B cell (primary cell): ENCODE measurements around the gene IGLL5. TPM values are rescaled to one million over a fixed set of nuclear protein-coding genes. Genes with fewer than 3 reads are reported as not detected.

Experiments
- ATAC-seq: fragments of 200-7000 bp; cut with Tn5 transposase; one replicate; pipeline ENCODE4 v1.10.0; 2021; ENCODE audit warnings: low read depth, mild to moderate bottlenecking, moderate number of reproducible peaks, moderate library complexity
- CTCF ChIA-PET: fragments of 350-600 bp; sonication (Branson Sonifier 250); formaldehyde crosslinking; loops from one replicate; lab custom pipeline; 2021; ENCODE audit warnings: antibody characterized with exemption, inconsistent platforms; lab: Charles Lee
- POLR2A ChIA-PET: fragments of 350-600 bp; sonication (Branson Sonifier 250); formaldehyde crosslinking; loops from one replicate; lab custom pipeline; 2021; ENCODE audit warnings: antibody characterized with exemption; lab: Charles Lee
- DNase-seq: peaks from one replicate; pipeline ENCODE4 v3.0.0; 2013
- H2AFZ ChIP-seq: 2 replicates; pipeline ENCODE4 v1.6.1; 2012; ENCODE audit warnings: mild to moderate bottlenecking, low read depth, low read length; ENCODE audit not compliant: insufficient read depth, poor library complexity, severe bottlenecking
- H3K27ac ChIP-seq, 2 donors: 1 replicate in 1 of 2; 2 replicates in 1 of 2; pipeline ENCODE4 v1.5.1; 2012 to 2013; ENCODE audit warnings: low read length in 2 of 2, mild to moderate bottlenecking in 2 of 2, moderate library complexity in 1 of 2
- H3K27me3 ChIP-seq, 4 experiments: fragments of 200-600 bp in 1 of 4; sonication (generic) in 1 of 4; replicated peaks in 1 of 4; 1 replicate in 2 of 4; 2 replicates in 2 of 4; pipeline versions ENCODE4 v1.6.1 to v1.7.0; 2013 to 2016; ENCODE audit warnings: low read length in 3 of 4, mild to moderate bottlenecking in 2 of 4, mixed read lengths in 1 of 4, moderate library complexity in 1 of 4; ENCODE audit not compliant: insufficient read depth in 4 of 4, control insufficient read depth in 3 of 4; ENCODE audit errors: control extremely low read depth in 1 of 4
- H3K36me3 ChIP-seq, 2 experiments: replicated peaks in 1 of 2; 1 replicate in 1 of 2; 2 replicates in 1 of 2; pipeline versions ENCODE4 v1.6.1 to v1.7.1; 2013; ENCODE audit warnings: low read length in 1 of 2; ENCODE audit not compliant: insufficient read depth in 2 of 2, control insufficient read depth in 1 of 2; ENCODE audit errors: control extremely low read depth in 1 of 2, extremely low read depth in 1 of 2
- H3K4me1 ChIP-seq, 2 donors: fragments of 200-600 bp in 1 of 2; sonication (generic) in 1 of 2; 1 replicate in 1 of 2; 2 replicates in 1 of 2; pipeline versions ENCODE4 v1.5.1 to v1.6.1; 2013 to 2017; ENCODE audit warnings: low read length in 2 of 2; ENCODE audit not compliant: control insufficient read depth in 2 of 2, insufficient read depth in 2 of 2
- H3K4me2 ChIP-seq: replicated peaks from 2 replicates; pipeline ENCODE3; 2012; ENCODE audit warnings: mild to moderate bottlenecking, low read depth, low read length; ENCODE audit not compliant: poor library complexity, severe bottlenecking
- H3K4me3 ChIP-seq, 5 experiments: fragments of 200-600 bp in 1 of 5; sonication (generic) in 1 of 5; 1 replicate in 3 of 5; 2 replicates in 2 of 5; pipeline versions ENCODE4 v1.5.1 to v1.7.0; 2011 to 2016; ENCODE audit warnings: low read length in 4 of 5, mild to moderate bottlenecking in 4 of 5, low read depth in 2 of 5, control low read depth in 1 of 5, moderate library complexity in 1 of 5; ENCODE audit not compliant: insufficient read depth in 1 of 5; ENCODE audit errors: control extremely low read depth in 1 of 5, extremely low read depth in 1 of 5
- H3K79me2 ChIP-seq: fragments of 200-600 bp; sonication (generic); one replicate; pipeline ENCODE4 v1.6.0; 2016; ENCODE audit warnings: low read length; ENCODE audit not compliant: control insufficient read depth, insufficient read depth
- H3K9ac ChIP-seq: fragments of 200-600 bp; sonication (generic); 2 replicates; pipeline ENCODE4 v1.6.1; 2017; ENCODE audit warnings: mild to moderate bottlenecking, low read length, moderate library complexity
- H3K9me3 ChIP-seq, 3 donors: one replicate each; pipeline versions ENCODE4 v1.6.1 to v1.7.1; 2013; ENCODE audit warnings: low read length in 2 of 3; ENCODE audit not compliant: control insufficient read depth in 2 of 3, insufficient read depth in 1 of 3; ENCODE audit errors: control extremely low read depth in 1 of 3
- H4K20me1 ChIP-seq: 2 replicates; pipeline ENCODE4 v1.6.0; 2012; ENCODE audit warnings: mild to moderate bottlenecking, low read length; ENCODE audit not compliant: insufficient read depth, control insufficient read depth, poor library complexity, severe bottlenecking
- H3K27ac Mint-ChIP-seq: one replicate; pipeline ENCODE4 v1.8.0; 2021; ENCODE audit warnings: mixed read lengths
- H3K27me3 Mint-ChIP-seq: one replicate; pipeline ENCODE4 v1.8.0; 2021; ENCODE audit warnings: mixed read lengths
- H3K4me1 Mint-ChIP-seq: one replicate; pipeline ENCODE4 v1.8.0; 2021; ENCODE audit warnings: mixed read lengths
- H3K4me3 Mint-ChIP-seq: one replicate; pipeline ENCODE4 v1.8.0; 2021; ENCODE audit warnings: mixed read lengths
- H3K9me3 Mint-ChIP-seq: one replicate; pipeline ENCODE4 v1.8.0; 2022; ENCODE audit warnings: mixed read lengths; ENCODE audit not compliant: insufficient read depth
- EZH2 ChIP-seq: IDR thresholded peaks from 2 replicates; pipeline ENCODE4 v1.6.1; 2012; ENCODE audit warnings: borderline replicate concordance, low read depth, mild to moderate bottlenecking, moderate library complexity, low read length; ENCODE audit not compliant: insufficient read depth, poor library complexity, severe bottlenecking
- WGBS: methylation state at CpG from one replicate; pipeline ENCODE4 v1.1.5; 2013; ENCODE audit warnings: missing lambda C conversion rate; ENCODE audit not compliant: insufficient coverage; 5-methylcytosine and 5-hydroxymethylcytosine counted together
- intact Hi-C: fragments of 100-400 bp; cut with micrococcal nuclease; formaldehyde crosslinking; loops from one replicate; pipeline ENCODE4 v1.10.0; 2022
- polyA plus RNA-seq: library from polyadenylated mRNA; depleted of rRNA; stranded (reverse); fragments of >200 nt; gene quantifications from 2 replicates; pipeline ENCODE4 v1.2.3, GENCODE V29; 2012
- total RNA-seq, 2 donors: library from RNA; stranded (reverse); fragments of 120-200 nt in 1 of 2; gene quantifications; 1 replicate in 1 of 2; 2 replicates in 1 of 2; pipeline versions ENCODE4 v1.2.3 to v1.2.4, GENCODE V29; 2013 to 2022
- TF ChIP-seq, protein P1 (sequence below): fragments of 200-600 bp; IDR thresholded peaks from one replicate; pipeline ENCODE4 v1.8.0; 2022; ENCODE audit warnings: antibody characterized with exemption, mild to moderate bottlenecking

Gene IGLL5
- total and polyA plus RNA-seq, 2 donors (not counting 1 experiment from before 2014, with no cell fraction given): 39.8 to 365 TPM

DNA sequence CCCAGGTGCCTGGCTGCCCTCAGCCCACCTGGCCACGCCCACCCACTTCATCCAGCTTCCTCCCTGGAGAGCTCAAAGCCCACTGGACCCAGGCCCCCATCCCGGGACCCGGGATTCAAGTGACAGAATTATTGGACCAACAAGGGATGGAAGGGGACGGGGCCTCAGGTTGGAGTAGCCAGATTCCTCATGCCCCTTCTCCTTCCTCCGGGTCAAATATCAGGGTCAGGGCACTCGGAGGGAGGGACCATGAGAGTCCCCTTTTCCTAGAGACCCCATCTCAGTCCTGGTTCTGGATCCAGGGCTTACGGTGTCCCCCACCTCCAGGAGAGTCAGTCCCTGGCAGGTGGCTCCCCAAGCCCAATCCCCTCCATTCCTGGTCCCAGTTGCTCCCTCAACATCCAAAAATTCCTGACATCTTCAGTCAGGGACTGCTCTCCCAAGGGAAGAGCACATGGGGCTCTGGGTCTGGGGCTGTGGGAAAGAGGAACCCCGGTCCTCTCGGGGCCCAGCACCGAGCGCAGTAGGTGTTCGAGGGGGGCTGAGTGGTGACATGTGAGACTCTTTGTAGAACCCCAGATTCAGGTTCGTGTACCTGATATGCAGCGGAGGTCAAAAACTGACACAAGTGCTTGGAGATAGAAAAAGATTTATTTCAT lies 37.7 kb downstream of the IGLL5 start:
- no peak overlapping the region for H3K4me3 ChIP-seq
- POLR2A ChIA-PET: no interaction called here
- no peaks in the 10 kb centered on the region for H3K36me3 ChIP-seq
- WGBS: 91% methylated on average over 8 of the region's 14 CpGs
- H3K79me2 ChIP-seq: peaks cover 34% of the 10 kb centered on the region
- no peak overlapping the region for H3K9ac ChIP-seq
- H2AFZ ChIP-seq: no peak overlapping the region
- no peaks in the 10 kb centered on the region for H4K20me1 ChIP-seq
- peaks cover 80 to 99% of the 10 kb centered on the region in 2 donors for H3K4me1 ChIP-seq
- CTCF ChIA-PET: no interaction called here
- Mint-ChIP-seq H3K4me1 (peaks cover 97% of the 10 kb centered on the region), H3K9me3 (no peaks in the 10 kb centered on the region), H3K27me3 (no peaks in the 10 kb centered on the region), H3K4me3 (peak overlapping the region; percentile 5), H3K27ac (peak overlapping the region; percentile 57)
- H3K9me3 ChIP-seq: peaks cover 0 to 5% (median 0%) of the 10 kb centered on the region in 3 donors
- H3K27ac ChIP-seq: peak overlapping the region in 1 of 2 donors; percentile 63
- H3K4me2 ChIP-seq: peak overlapping the region; percentile 43
- DNase-seq (no peak), ATAC-seq (no peak)
- no peak for TF ChIP-seq EZH2
- TF ChIP-seq, protein P1, sequence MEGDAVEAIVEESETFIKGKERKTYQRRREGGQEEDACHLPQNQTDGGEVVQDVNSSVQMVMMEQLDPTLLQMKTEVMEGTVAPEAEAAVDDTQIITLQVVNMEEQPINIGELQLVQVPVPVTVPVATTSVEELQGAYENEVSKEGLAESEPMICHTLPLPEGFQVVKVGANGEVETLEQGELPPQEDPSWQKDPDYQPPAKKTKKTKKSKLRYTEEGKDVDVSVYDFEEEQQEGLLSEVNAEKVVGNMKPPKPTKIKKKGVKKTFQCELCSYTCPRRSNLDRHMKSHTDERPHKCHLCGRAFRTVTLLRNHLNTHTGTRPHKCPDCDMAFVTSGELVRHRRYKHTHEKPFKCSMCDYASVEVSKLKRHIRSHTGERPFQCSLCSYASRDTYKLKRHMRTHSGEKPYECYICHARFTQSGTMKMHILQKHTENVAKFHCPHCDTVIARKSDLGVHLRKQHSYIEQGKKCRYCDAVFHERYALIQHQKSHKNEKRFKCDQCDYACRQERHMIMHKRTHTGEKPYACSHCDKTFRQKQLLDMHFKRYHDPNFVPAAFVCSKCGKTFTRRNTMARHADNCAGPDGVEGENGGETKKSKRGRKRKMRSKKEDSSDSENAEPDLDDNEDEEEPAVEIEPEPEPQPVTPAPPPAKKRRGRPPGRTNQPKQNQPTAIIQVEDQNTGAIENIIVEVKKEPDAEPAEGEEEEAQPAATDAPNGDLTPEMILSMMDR: no peak
- intact Hi-C loops: no loop called here
- H3K27me3 ChIP-seq: no peaks in the 10 kb centered on the region

DNA sequence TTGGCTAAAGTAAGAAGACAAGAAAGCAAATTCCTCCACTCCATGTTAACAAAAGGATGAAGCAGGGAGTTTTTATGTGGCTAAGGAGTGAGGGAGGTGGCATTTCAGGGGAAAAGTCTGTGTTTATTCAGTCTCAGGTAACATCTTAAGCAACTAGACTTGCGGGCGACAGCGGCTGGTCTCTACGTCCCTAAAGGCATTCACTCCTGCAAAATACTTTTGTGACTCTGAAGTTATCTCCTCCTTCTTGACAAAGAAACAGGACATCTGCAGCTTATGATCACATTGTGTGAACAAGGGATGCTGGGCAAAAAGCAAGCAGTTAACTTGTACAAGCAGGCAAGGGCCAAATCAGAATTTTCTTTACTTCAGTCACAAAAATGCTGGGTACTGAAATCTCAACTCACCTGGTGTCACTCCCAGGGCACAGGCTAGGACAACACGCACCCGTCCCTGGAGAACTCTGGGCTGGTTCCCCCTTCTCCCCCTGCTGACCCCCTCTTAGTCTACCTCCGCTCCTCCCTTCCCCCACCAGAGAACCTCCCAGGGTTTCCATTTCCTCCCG lies 38.3 kb downstream of the IGLL5 start:
- TF ChIP-seq EZH2: no peak
- TF ChIP-seq, protein P1: no peak
- no peak overlapping the region for H3K4me3 Mint-ChIP-seq
- ChIA-PET POLR2A (no interaction called here), CTCF (no interaction called here)
- Histone ChIP-seq H3K27ac (peak overlapping the region; percentile 35 to 63), H3K4me2 (peak overlapping the region; percentile 43), H3K4me3 (no peak overlapping the region), H3K36me3 (no peaks in the 10 kb centered on the region), H3K27me3 (no peaks in the 10 kb centered on the region), H3K9me3 (peaks cover 0 to 5% (median 0%) of the 10 kb centered on the region in 3 donors), H3K9ac (no peak overlapping the region), H4K20me1 (no peaks in the 10 kb centered on the region), H3K79me2 (peaks cover 34% of the 10 kb centered on the region), H3K4me1 (peaks cover 82 to 99% of the 10 kb centered on the region in 2 donors), H2AFZ (no peak overlapping the region)
- DNase-seq: no peak
- no peaks in the 10 kb centered on the region for H3K9me3 Mint-ChIP-seq
- intact Hi-C loops: no loop called here
- H3K27ac Mint-ChIP-seq: peak overlapping the region; percentile 57
- no peak for ATAC-seq
- no peaks in the 10 kb centered on the region for H3K27me3 Mint-ChIP-seq
- 78% methylated on average over 6 of the region's 8 CpGs for WGBS
- H3K4me1 Mint-ChIP-seq: peaks cover 97% of the 10 kb centered on the region
